Jurkat, Clone E6-1 (cell line): ENCODE measurements around the gene RNU6-7.

Experiments
- DNase-seq: peaks from one replicate; pipeline ENCODE4 v3.0.0-alpha.2; 2011; ENCODE audit warnings: low read depth, low spot score
- H3K4me3 ChIP-seq: 2 replicates; pipeline ENCODE4 v1.5.1; 2011; ENCODE audit warnings: mild to moderate bottlenecking, low read length, control low read depth, moderate library complexity

Gene RNU6-7

DNA sequence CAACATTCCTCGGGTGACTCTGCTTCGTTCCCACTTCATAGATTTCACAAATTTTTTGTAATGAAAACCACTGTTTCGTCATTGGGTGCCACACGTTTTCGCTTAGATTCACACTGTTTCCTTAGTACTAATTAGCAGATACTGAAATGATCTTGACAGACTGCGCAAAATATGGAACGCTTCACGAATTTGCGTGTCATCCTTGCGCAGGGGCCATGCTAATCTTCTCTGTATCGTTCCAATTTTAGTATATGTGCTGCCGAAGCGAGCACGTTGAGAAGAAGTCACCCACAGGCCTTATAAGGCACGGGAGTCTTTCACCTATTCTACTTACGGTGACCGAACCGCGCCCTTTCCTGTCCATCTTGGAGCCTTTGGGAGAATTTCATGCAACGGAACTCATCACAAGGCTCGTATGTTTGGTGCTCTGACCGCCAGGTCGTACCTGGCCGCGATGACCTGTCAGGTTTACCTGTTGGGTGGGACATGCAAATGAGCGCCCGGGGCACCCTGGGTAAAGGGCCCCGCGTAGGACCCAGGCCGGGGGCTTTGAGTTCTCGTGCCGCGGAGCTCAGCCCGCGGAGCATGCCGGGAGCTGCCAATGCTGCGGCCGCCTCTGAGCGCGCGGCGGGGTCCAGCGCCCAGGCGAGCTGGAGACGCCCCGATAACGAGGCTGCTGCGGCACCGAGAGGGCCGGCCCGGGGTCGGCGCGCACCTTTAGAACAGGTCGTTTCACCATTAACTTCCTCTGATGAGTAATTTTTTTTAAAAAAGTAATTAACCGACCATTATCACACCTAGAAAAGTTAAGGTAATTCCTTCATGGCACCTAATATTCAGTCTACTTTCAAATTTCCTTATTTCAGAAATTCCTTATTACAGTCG, 1.4 kb downstream of the RNU6-7 start, which contains the start of gene RNU6-8:
RNU6-8 (minus strand) TSS at position 272 of the 885 bp plus-strand sequence.
- H3K4me3 ChIP-seq, result peak within 1 kb of the TSS; percentile 68
- DNase-seq, result peak; percentile 84

DNA sequence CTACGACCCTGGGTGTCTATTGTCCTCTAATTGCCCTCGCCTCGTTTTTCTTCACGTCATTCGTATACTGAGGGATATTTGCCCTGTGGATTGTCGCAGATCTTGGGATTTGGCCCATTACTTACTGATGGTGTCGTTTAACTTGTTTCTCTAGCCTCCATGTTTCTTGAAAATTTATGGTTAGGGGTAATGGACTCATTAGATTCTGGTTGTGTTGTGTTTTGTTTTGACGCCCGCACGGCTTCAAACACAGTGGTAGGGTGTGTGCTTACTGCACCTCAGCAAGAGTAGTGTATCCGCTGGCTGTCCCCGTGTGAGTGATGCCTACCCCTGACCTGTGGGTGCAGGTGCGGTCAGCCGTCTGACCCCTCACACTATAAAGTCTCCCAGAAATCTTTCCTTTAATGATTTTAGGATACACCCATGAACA, 2.1 kb downstream of the RNU6-7 start:
- no peak for DNase-seq
- peak overlapping the region; percentile 68 for H3K4me3 ChIP-seq

DNA sequence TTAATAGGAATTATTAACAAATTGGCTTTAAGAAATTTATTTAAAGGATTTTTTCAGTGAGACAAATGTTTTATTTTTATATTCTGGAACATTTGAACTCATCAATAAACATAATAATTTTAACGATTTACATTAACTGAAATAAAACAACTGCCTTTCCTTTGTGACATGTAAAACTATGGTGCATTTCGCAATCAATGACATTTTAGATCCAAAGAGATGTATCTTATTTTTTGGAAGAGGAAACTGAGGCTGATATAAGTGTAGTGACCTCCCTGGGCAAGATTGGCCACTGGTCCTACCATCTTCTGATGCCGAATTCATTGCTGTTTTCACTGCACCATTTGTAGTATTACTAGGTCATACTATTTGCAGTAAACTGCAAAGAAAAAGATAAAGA, 3.7 kb downstream of the RNU6-7 start:
- no peak for DNase-seq
- no peak overlapping the region for H3K4me3 ChIP-seq

- DNase-seq, result no peak
Measured at GRCh38 chr14:32205984-32206383, 4.1 kb downstream of the RNU6-7 start.

GRCh38 chr14:32206552-32206951, 4.7 kb downstream of the RNU6-7 start:
- H3K4me3 ChIP-seq, result no peak overlapping the region
- no peak for DNase-seq

More at GRCh38 chr14:32205984-32206383, 4.1 kb downstream of the RNU6-7 start:
- H3K4me3 ChIP-seq, result no peak overlapping the region

DNA sequence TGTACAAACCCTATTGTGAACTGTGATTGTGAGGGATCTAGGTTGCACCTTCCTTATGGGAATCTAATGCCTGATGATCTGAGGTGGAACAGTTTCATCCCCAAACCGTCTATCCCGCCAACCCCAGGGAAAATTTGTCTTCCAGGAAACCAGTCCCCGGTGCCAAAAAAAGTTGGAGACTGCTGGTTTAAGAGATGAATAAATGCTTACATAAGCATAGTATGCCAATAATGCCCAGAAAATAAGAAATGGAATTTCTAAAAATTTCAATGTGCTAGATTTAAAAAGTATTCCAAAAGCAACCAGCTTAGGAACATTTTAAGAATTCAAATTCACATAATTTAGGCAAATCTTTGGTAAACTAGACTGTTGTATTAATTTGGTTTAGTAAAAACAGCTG, 6.6 kb downstream of the RNU6-7 start:
- no peak for DNase-seq
- no peak overlapping the region for H3K4me3 ChIP-seq

- no peak for DNase-seq
- H3K4me3 ChIP-seq, result no peak overlapping the region
Measured at GRCh38 chr14:32209471-32209870, 7.6 kb downstream of the RNU6-7 start.

GRCh38 chr14:32211068-32211404, 9.2 kb downstream of the RNU6-7 start:
- no peak overlapping the region for H3K4me3 ChIP-seq
- no peak for DNase-seq

DNA sequence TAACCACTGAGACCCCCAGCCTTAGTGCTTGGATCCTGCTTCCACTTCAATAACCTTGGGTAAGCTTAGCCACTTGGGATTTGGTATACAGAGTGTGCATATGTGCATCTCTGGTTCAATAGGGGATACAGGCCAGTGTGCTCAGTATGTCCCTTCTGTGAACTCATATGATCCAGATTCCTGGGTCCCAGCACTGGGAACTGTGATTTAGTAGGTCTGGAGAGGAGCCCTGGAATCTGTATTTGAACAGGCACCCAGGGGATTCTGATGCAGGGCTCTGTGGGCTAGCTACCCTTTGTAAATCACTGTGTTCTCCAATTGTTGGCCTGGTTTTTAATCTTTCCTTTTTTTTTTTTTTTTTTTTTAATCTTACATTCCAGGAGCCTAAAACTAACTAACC, 11.0 kb downstream of the RNU6-7 start:
- no peak overlapping the region for H3K4me3 ChIP-seq
- no peak for DNase-seq

DNA sequence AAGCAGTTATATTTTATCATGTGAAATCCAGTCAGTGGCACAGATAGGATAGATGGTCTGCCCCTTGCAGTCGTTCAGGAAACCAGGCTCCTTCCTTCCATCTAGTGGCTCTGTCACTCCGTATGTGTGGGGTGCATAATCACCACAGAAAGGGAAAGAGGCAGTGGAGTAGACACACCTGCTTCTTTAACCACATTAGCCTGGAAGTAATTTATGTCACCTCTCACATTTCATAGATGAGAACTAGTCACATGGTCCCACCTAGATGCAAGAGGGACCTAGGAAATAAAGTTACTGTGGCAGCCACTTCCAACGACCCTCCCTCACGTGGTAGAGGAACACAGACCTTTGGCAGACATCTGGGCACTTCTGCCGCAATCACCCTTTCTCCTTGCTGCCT, 15.5 kb downstream of the RNU6-7 start:
- peak; percentile 68 for DNase-seq
- no peak overlapping the region for H3K4me3 ChIP-seq

DNA sequence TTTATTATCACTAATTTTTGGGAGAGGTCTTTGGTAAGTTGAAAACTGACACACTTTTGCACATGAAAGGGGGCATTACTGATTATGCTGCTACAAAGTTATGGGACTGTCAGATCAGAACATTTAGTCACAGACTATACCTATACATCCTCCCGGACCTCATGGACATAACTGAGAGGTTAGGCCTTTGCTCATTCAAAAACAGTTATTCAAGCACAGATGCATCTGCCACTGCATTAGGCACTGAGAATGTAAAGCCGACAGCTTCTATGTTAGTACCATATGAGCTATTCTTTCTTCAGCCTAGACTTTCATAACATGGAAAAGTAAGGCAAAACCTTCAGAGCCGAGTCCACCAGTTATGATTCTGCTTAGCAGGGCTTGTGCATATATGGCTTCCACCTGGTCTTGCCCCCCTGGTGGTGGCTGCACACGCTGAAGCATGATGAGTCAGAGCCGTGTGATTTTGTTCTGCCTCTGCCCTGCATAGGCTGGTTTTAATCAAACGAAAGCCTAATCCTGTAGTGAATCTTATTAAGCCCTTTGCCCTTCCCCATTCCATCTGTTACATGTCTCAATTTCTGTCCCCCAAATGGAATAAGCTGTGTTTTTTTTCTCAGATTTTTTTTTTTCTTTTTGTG, 23.0 kb downstream of the RNU6-7 start:
- DNase-seq, result peak; percentile 36
- no peak overlapping the region for H3K4me3 ChIP-seq

GRCh38 chr14:32225378-32225920, 23.6 kb downstream of the RNU6-7 start:
- H3K4me3 ChIP-seq, result no peak overlapping the region
- DNase-seq, result no peak

- DNase-seq, result no peak
Measured at GRCh38 chr14:32226056-32226455, 24.2 kb downstream of the RNU6-7 start.

DNA sequence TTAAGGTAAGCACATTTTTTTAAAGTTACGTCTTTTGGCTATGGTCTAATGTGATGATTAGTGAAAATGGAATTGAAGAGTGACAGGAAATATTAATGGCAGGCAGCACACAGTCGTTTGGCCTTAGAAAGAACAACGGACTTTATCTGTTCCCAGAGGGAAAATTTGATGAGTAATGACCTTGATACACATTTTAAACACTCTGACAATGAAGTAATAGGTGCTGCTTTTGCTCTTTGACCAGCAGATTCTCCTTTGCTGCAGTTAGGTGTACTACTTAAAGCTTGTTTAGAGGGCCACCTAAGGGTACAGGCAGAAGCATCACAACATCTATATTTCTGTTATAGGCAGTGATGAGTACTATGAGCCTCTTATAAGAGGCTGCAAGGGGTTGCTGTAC, 28.3 kb downstream of the RNU6-7 start:
- H3K4me3 ChIP-seq, result no peak overlapping the region
- no peak for DNase-seq

More at GRCh38 chr14:32226056-32226455, 24.2 kb downstream of the RNU6-7 start:
- no peak overlapping the region for H3K4me3 ChIP-seq

GRCh38 chr14:32230695-32231280, 28.9 kb downstream of the RNU6-7 start:
- DNase-seq, result no peak
- no peak overlapping the region for H3K4me3 ChIP-seq

GRCh38 chr14:32232481-32232880, 30.6 kb downstream of the RNU6-7 start:
- no peak for DNase-seq
- no peak overlapping the region for H3K4me3 ChIP-seq

DNA sequence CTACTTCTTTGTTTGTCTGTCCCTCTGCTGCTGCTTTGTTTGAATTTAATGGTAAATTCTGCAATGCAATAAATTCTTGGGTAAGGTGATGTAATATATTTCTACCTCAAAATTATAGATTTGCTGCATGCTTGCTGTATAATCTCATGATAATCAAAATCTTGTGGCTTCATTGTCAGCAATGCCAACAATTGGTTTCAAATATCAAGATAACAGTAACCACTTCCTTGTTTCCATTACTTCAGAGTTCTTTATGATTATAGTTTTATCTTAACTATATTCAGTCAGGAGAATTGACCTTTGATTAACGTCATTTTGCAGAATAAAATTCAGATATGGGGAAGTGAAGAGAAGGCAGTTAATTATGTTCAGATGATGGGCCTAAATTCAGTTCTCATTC, 31.4 kb downstream of the RNU6-7 start:
- no peak for DNase-seq
- no peak overlapping the region for H3K4me3 ChIP-seq

GRCh38 chr14:32244404-32244803, 42.6 kb downstream of the RNU6-7 start:
- no peak for DNase-seq
- H3K4me3 ChIP-seq, result no peak overlapping the region

GRCh38 chr14:32246751-32247150, 44.9 kb downstream of the RNU6-7 start:
- H3K4me3 ChIP-seq, result no peak overlapping the region
- no peak for DNase-seq

GRCh38 chr14:32249371-32249770, 47.5 kb downstream of the RNU6-7 start:
- no peak overlapping the region for H3K4me3 ChIP-seq
- no peak for DNase-seq
